Astrocyte (in vitro differentiated cells and primary cell): Measurements from ENCODE around the gene KLHL24. TPM values are rescaled to one million over a fixed set of nuclear protein-coding genes. Genes with fewer than 3 reads are reported as not detected.

Experiments
- DNase-seq: peaks from one replicate; pipeline ENCODE4 v3.0.0-alpha.2; 2010; ENCODE audit warnings: low read depth
- FAIRE-seq: peaks from 2 replicates; lab custom pipeline; 2011; peaks lifted over from hg19 to GRCh38; lab: Jason Lieb, UNC
- H2AFZ ChIP-seq: 2 replicates; pipeline ENCODE4 v1.6.0; 2012; ENCODE audit warnings: low read depth, low read length, inconsistent platforms
- H3K27ac ChIP-seq: 2 replicates; pipeline ENCODE4 v1.5.1; 2011; ENCODE audit warnings: low read depth, low read length, inconsistent platforms
- H3K27me3 ChIP-seq: 2 replicates; pipeline ENCODE4 v1.6.0; 2011; ENCODE audit warnings: low read length, inconsistent platforms; ENCODE audit not compliant: insufficient read depth
- H3K36me3 ChIP-seq: 2 replicates; pipeline ENCODE4 v1.5.1; 2011; ENCODE audit warnings: low read length, inconsistent platforms; ENCODE audit not compliant: insufficient read depth
- H3K4me1 ChIP-seq: 2 replicates; pipeline ENCODE4 v1.5.1; 2011; ENCODE audit warnings: low read length, inconsistent platforms; ENCODE audit not compliant: insufficient read depth
- H3K4me2 ChIP-seq: 2 replicates; pipeline ENCODE4 v1.6.0; 2012; ENCODE audit warnings: low read length, inconsistent platforms
- H3K4me3 ChIP-seq: 2 replicates; pipeline ENCODE4 v1.5.1; 2011; ENCODE audit warnings: low read depth, mild to moderate bottlenecking, low read length, inconsistent platforms; ENCODE audit not compliant: insufficient read depth
- H3K79me2 ChIP-seq: 2 replicates; pipeline ENCODE4 v1.6.0; 2012; ENCODE audit warnings: mild to moderate bottlenecking, low read length, inconsistent platforms; ENCODE audit not compliant: insufficient read depth
- H3K9ac ChIP-seq: 2 replicates; pipeline ENCODE4 v1.6.0; 2012; ENCODE audit warnings: mild to moderate bottlenecking, low read length, inconsistent platforms
- H3K9me3 ChIP-seq: 2 replicates; pipeline ENCODE4 v1.5.1; 2012; ENCODE audit warnings: low read depth, mild to moderate bottlenecking, low read length, inconsistent platforms; ENCODE audit not compliant: insufficient read depth
- H4K20me1 ChIP-seq: 2 replicates; pipeline ENCODE4 v1.6.0; 2012; ENCODE audit warnings: low read length, inconsistent platforms; ENCODE audit not compliant: insufficient read depth
- H3K27ac Mint-ChIP-seq: one replicate; pipeline ENCODE4 v1.8.0; 2021; ENCODE audit warnings: mild to moderate bottlenecking, mixed read lengths; ENCODE audit not compliant: unreplicated experiment
- H3K27me3 Mint-ChIP-seq: one replicate; pipeline ENCODE4 v1.8.0; 2021; ENCODE audit warnings: low read depth, mixed read lengths; ENCODE audit not compliant: unreplicated experiment
- H3K36me3 Mint-ChIP-seq: one replicate; pipeline ENCODE4 v1.8.0; 2021; ENCODE audit warnings: low read depth, mixed read lengths; ENCODE audit not compliant: unreplicated experiment
- H3K4me1 Mint-ChIP-seq: one replicate; pipeline ENCODE4 v1.8.0; 2021; ENCODE audit warnings: low read depth, mixed read lengths; ENCODE audit not compliant: unreplicated experiment
- H3K4me3 Mint-ChIP-seq: one replicate; pipeline ENCODE4 v1.8.0; 2021; ENCODE audit warnings: mild to moderate bottlenecking, moderate library complexity, mixed read lengths; ENCODE audit not compliant: unreplicated experiment
- H3K9me3 Mint-ChIP-seq: one replicate; pipeline ENCODE4 v1.8.0; 2021; ENCODE audit warnings: mild to moderate bottlenecking, mixed read lengths; ENCODE audit not compliant: unreplicated experiment
- CTCF ChIP-seq: IDR thresholded peaks from 2 replicates; pipeline ENCODE4 v1.5.1; 2011; ENCODE audit warnings: low read depth, mild to moderate bottlenecking, inconsistent platforms, low read length, moderate library complexity; ENCODE audit not compliant: insufficient read depth
- EZH2 ChIP-seq: IDR thresholded peaks from 2 replicates; pipeline ENCODE4 v1.6.1; 2012; ENCODE audit warnings: mild to moderate bottlenecking, low read length, inconsistent platforms; ENCODE audit not compliant: insufficient read depth
- total RNA-seq: library from RNA; stranded (reverse); gene quantifications from 2 replicates; pipeline ENCODE4 v1.2.1, GENCODE V29; 2021

KLHL24 gene
- total RNA-seq, 1 donor from 2014 or later = 38.7 TPM

- Histone ChIP-seq H3K79me2 (no peaks in the 10 kb centered on the region), H3K27ac (no peak overlapping the region), H3K9me3 (no peaks in the 10 kb centered on the region), H3K9ac (no peak overlapping the region), H3K4me1 (peaks cover 4% of the 10 kb centered on the region), H2AFZ (no peak overlapping the region), H4K20me1 (peaks cover 8% of the 10 kb centered on the region), H3K27me3 (no peaks in the 10 kb centered on the region), H3K36me3 (no peaks in the 10 kb centered on the region), H3K4me2 (no peak overlapping the region), H3K4me3 (no peak overlapping the region)
- Mint-ChIP-seq H3K9me3 (peaks cover 4% of the 10 kb centered on the region), H3K27me3 (no peaks in the 10 kb centered on the region), H3K27ac (no peak overlapping the region), H3K4me1 (no peaks in the 10 kb centered on the region), H3K4me3 (no peak overlapping the region), H3K36me3 (peaks cover 12% of the 10 kb centered on the region)
- TF ChIP-seq EZH2 = no peak
- TF ChIP-seq CTCF = no peak
- FAIRE-seq (no peak), DNase-seq (no peak)
Measured at GRCh38 chr3:183662099-183662498, 26.7 kb downstream of the KLHL24 start.

GRCh38 chr3:183664913-183665381 lies 29.5 kb downstream of the KLHL24 start:
- Histone ChIP-seq H2AFZ (no peak overlapping the region), H3K36me3 (no peaks in the 10 kb centered on the region), H3K9ac (no peak overlapping the region), H3K4me3 (no peak overlapping the region), H3K27ac (peak overlapping the region; percentile 6), H3K79me2 (no peaks in the 10 kb centered on the region), H3K27me3 (no peaks in the 10 kb centered on the region), H3K9me3 (no peaks in the 10 kb centered on the region), H4K20me1 (no peaks in the 10 kb centered on the region), H3K4me2 (peak overlapping the region; percentile 23), H3K4me1 (peaks cover 4% of the 10 kb centered on the region)
- Mint-ChIP-seq H3K27ac (no peak overlapping the region), H3K4me1 (no peaks in the 10 kb centered on the region), H3K4me3 (no peak overlapping the region), H3K36me3 (peaks cover 19% of the 10 kb centered on the region), H3K27me3 (no peaks in the 10 kb centered on the region), H3K9me3 (peaks cover 4% of the 10 kb centered on the region)
- DNase-seq (peak; percentile 98), FAIRE-seq (peak; percentile 87)
- no peak for TF ChIP-seq CTCF
- TF ChIP-seq EZH2 = no peak

- DNase-seq (no peak), FAIRE-seq (no peak)
- no peaks in the 10 kb centered on the region for H3K9me3 ChIP-seq
- no peaks in the 10 kb centered on the region for H3K4me1 ChIP-seq
- H3K79me2 ChIP-seq = no peaks in the 10 kb centered on the region
- no peak for TF ChIP-seq CTCF
- TF ChIP-seq EZH2 = no peak
- Mint-ChIP-seq H3K4me1 (no peaks in the 10 kb centered on the region), H3K9me3 (no peaks in the 10 kb centered on the region), H3K4me3 (no peak overlapping the region), H3K27ac (no peak overlapping the region), H3K36me3 (peaks cover 6% of the 10 kb centered on the region), H3K27me3 (no peaks in the 10 kb centered on the region)
- H2AFZ ChIP-seq = no peak overlapping the region
- H3K27me3 ChIP-seq = no peaks in the 10 kb centered on the region
- no peak overlapping the region for H3K27ac ChIP-seq
- H4K20me1 ChIP-seq = no peaks in the 10 kb centered on the region
- H3K4me2 ChIP-seq = no peak overlapping the region
- H3K36me3 ChIP-seq = no peaks in the 10 kb centered on the region
- no peak overlapping the region for H3K9ac ChIP-seq
- no peak overlapping the region for H3K4me3 ChIP-seq
Measured at GRCh38 chr3:183680061-183680460, 44.6 kb downstream of the KLHL24 start.
